ENCODE results near the gene ADAM17.

GRCh38 chr2:9524291-9524690, 31.3 kb downstream of the ADAM17 start:
- TF ChIP-seq EZH2phosphoT487 (IDR thresholded peaks at IDR 0.05; ENCODE audit: borderline replicate concordance) (no peak), CTCF (conservative IDR thresholded peaks at IDR 0.05; ENCODE audit: low read length) (no peak)

All from Loucy (cell line).